ENCODE results near the gene CHD3.

DNA sequence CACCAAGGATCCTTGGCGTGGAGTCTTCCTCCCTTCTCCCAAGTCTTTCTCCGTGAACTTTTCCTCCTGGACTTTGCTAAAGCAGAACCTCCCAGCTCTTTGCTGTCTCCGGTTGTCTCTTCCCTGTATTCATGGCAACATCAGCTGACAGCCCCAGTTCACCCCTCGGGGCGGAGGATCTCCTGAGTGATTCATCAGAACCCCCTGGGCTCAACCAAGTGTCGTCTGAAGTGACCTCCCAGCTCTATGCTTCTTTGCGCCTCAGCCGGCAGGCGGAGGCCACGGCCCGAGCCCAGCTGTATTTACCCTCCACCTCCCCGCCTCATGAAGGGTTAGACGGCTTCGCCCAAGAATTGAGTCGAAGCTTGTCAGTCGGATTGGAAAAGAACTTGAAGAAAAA is 44.4 kb downstream of the CHD3 start:
- TF ChIP-seq NFIC (IDR thresholded peaks at IDR 0.05; ENCODE audit: low read depth, low read length), result no peak
- peak in 2 of 3 experiments; percentile 6 to 9; a peak in 1 of 6 replicates for TF ChIP-seq CTCF (IDR thresholded peaks at IDR 0.05 in 2 of 3, conservative IDR thresholded peaks at IDR 0.05 in 1 of 3; ENCODE audit: control insufficient read depth in 2 of 3, extremely low read depth in 1 of 3, insufficient read depth in 1 of 3, low read depth in 3 of 3, low read length in 3 of 3)
- TF ChIP-seq CREB1 (IDR thresholded peaks at IDR 0.05; ENCODE audit: low read depth), result no peak
- TF ChIP-seq, protein P1, sequence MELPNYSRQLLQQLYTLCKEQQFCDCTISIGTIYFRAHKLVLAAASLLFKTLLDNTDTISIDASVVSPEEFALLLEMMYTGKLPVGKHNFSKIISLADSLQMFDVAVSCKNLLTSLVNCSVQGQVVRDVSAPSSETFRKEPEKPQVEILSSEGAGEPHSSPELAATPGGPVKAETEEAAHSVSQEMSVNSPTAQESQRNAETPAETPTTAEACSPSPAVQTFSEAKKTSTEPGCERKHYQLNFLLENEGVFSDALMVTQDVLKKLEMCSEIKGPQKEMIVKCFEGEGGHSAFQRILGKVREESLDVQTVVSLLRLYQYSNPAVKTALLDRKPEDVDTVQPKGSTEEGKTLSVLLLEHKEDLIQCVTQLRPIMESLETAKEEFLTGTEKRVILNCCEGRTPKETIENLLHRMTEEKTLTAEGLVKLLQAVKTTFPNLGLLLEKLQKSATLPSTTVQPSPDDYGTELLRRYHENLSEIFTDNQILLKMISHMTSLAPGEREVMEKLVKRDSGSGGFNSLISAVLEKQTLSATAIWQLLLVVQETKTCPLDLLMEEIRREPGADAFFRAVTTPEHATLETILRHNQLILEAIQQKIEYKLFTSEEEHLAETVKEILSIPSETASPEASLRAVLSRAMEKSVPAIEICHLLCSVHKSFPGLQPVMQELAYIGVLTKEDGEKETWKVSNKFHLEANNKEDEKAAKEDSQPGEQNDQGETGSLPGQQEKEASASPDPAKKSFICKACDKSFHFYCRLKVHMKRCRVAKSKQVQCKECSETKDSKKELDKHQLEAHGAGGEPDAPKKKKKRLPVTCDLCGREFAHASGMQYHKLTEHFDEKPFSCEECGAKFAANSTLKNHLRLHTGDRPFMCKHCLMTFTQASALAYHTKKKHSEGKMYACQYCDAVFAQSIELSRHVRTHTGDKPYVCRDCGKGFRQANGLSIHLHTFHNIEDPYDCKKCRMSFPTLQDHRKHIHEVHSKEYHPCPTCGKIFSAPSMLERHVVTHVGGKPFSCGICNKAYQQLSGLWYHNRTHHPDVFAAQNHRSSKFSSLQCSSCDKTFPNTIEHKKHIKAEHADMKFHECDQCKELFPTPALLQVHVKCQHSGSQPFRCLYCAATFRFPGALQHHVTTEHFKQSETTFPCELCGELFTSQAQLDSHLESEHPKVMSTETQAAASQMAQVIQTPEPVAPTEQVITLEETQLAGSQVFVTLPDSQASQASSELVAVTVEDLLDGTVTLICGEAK (IDR thresholded peaks at IDR 0.05; ENCODE audit: borderline replicate concordance), result no peak
- TF ChIP-seq EZH2 (IDR thresholded peaks at IDR 0.05; ENCODE audit: borderline replicate concordance, control insufficient read depth, low read depth, low read length), result no peak
- TF ChIP-seq MYB (IDR thresholded peaks at IDR 0.05; ENCODE audit: borderline replicate concordance, low read depth, low read length), result no peak
- TF ChIP-seq SP1 (IDR thresholded peaks at IDR 0.05; ENCODE audit: low read depth, low read length), result no peak
- no peak for TF ChIP-seq CHD2 (IDR thresholded peaks at IDR 0.05; ENCODE audit: borderline replicate concordance, low read depth, low read length)
- TF ChIP-seq ZZZ3 (IDR thresholded peaks at IDR 0.05; ENCODE audit: control insufficient read depth, insufficient read length, low read depth), result no peak
- TF ChIP-seq ZNF274 (IDR thresholded peaks at IDR 0.05; ENCODE audit: insufficient read depth, insufficient read length), result no peak
- TF ChIP-seq RFX5 (IDR thresholded peaks at IDR 0.05; ENCODE audit: low read depth, low read length), result no peak
- no peak for TF ChIP-seq POLR2A (IDR thresholded peaks at IDR 0.05; ENCODE audit: low read depth, low read length)
- TF ChIP-seq CEBPB (IDR thresholded peaks at IDR 0.05; ENCODE audit: borderline replicate concordance in 1 of 2, low read depth in 2 of 2, low read length in 2 of 2), result no peak
- TF ChIP-seq, protein P2, sequence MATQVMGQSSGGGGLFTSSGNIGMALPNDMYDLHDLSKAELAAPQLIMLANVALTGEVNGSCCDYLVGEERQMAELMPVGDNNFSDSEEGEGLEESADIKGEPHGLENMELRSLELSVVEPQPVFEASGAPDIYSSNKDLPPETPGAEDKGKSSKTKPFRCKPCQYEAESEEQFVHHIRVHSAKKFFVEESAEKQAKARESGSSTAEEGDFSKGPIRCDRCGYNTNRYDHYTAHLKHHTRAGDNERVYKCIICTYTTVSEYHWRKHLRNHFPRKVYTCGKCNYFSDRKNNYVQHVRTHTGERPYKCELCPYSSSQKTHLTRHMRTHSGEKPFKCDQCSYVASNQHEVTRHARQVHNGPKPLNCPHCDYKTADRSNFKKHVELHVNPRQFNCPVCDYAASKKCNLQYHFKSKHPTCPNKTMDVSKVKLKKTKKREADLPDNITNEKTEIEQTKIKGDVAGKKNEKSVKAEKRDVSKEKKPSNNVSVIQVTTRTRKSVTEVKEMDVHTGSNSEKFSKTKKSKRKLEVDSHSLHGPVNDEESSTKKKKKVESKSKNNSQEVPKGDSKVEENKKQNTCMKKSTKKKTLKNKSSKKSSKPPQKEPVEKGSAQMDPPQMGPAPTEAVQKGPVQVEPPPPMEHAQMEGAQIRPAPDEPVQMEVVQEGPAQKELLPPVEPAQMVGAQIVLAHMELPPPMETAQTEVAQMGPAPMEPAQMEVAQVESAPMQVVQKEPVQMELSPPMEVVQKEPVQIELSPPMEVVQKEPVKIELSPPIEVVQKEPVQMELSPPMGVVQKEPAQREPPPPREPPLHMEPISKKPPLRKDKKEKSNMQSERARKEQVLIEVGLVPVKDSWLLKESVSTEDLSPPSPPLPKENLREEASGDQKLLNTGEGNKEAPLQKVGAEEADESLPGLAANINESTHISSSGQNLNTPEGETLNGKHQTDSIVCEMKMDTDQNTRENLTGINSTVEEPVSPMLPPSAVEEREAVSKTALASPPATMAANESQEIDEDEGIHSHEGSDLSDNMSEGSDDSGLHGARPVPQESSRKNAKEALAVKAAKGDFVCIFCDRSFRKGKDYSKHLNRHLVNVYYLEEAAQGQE (IDR thresholded peaks at IDR 0.05; ENCODE audit: low read depth, low read length), result no peak

Measured in GM12878 (cell line).